ENCODE measurements around the gene DERA.
"Not testable (repeated sequence)": the region's sequence is repeated elsewhere in the genome, so short reads cannot be mapped to it uniquely, and the experiment has no call there.

Gene DERA

DNA sequence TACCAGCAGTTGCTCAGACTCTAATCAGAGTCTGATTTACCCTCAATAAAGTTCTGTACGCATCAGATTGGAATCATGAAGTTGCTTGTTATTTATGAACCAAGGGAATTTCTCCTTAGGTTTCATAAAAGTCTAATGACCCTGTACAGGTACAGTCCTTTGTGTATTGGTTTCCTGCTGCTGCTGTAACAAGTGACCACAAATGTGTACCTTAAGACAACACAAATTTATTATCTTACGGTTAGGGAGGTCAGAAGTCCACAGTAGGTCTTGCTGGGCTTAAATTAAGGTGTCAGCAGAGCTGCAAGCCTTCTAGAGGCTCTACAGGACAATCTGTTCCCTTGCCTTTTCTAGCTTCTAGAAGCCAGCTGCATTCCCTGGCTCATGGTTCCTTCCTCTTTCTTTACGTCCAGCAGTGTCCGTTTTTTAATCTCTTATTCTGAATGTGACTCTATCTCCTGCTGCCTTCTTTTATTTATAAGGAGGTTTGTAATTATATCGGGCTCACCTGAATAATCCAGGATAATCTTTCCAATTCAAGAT, 6.7 kb upstream of the DERA start:
- no peak for DNase-seq (ENCODE audit: low read depth)

DNA sequence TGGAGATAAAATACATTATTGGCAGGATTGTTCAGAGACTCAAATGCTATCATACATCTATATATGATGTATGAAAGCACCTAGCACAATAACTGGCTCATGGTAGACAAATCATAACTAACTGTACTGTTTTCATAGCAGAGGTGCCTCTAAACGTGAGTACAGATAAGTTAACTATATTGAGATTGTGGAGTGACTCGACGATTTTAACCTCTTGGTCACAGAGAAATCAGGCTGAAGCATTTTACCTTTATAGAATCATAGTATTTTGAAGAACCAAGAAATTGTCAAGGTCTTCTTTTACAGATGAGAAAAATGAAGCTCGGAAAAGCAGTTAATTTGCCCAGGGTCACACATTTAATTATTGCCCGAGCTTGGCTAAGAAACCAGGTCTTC, 666 bp upstream of the DERA start:
- no peak for DNase-seq (ENCODE audit: low read depth)

DNA sequence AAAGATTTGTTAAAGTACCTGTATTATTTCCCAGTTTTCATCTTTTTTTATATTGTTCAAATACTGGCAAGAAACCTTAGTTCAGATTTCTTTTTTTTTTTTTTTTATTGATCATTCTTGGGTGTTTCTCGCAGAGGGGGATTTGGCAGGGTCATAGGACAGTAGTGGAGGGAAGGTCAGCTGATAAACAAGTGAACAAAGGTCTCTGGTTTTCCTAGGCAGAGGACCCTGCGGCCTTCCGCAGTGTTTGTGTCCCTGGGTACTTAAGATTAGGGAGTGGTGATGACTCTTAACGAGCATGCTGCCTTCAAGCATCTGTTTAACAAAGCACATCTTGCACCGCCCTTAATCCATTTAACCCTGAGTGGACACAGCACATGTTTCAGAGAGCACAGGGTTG, 799 bp downstream of the DERA start:
- not testable (repeated sequence) for DNase-seq (ENCODE audit: low read depth)

DNA sequence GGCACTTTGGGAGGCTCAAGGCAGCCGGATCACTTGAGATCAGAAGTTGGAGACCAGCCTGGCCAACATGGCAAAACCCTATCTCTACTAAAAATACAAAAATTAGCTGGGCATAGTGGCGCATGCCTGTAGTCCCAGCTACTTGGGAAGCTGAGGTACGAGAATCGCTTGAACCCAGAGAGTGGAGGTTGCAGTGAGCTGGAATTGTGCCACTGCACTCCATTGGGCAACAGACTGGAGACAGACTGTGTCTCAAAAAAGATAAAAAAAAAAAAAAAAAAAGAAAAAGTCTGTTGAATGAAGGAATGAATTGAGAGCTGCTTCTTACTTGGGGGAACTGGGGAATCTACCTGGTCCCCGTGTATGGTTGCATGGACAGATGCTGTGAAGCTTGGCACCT, 3.0 kb downstream of the DERA start:
- DNase-seq (ENCODE audit: low read depth) = not testable (repeated sequence)

DNA sequence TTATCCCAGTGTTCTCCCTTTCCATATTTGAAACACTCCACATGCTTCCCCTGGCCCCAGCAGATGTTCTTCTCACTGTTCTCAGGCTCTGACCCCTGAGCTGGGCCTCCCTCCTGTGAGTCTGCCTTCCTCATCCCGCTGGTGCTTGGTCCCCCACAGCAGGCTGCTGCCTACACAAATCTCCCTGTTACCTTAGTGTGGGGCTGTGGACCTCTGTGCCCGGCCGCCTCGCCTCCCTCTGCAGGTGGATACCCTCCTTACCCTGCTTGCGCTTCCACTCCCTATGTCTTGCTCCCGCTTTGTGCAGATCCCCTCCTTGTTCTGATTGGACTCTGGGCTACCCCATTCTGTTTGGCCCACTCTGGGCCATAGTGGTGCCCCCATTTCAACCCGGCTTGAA, 6.9 kb downstream of the DERA start:
- DNase-seq (ENCODE audit: low read depth) = no peak

DNA sequence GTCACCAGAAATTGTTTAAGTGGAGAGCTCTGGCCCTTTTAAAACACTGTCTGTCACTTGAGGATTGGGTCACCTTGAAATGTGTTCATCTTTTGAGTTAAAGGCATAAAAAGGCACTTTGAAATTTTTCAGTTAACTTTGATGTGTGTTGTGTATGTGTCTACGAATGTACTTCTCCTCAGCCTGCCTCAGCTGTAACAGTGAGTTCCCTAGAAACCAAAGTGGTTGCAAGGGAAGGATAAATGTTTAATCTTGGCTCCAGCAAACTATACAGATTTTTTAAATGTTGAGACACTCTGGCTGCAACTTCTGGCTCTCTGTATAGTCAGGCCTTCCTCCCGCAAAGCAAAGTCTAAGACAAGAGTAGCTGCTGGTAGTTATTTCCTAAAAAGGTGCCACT, 8.3 kb downstream of the DERA start:
- DNase-seq (ENCODE audit: low read depth) = no peak

DNA sequence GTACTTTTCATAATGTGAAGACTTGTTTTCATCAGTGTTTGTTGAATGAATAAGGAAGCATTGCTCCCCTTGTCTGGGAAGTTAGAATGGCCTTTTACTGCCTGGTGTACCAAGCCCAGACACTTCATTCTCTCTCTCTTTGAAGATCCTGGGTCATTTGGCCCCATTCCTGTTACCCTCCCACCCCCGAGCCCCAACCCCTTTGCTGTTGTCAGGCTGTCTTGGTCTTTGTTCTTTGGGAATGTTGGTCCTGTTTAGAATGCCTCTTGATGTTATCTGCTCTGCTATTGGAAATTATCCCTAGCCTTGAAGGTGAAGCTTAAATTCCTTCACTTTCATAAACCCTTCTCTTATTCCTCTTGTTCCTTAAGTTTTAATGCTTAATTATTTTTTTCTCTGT, 13.8 kb downstream of the DERA start:
- no peak for DNase-seq (ENCODE audit: low read depth)

DNA sequence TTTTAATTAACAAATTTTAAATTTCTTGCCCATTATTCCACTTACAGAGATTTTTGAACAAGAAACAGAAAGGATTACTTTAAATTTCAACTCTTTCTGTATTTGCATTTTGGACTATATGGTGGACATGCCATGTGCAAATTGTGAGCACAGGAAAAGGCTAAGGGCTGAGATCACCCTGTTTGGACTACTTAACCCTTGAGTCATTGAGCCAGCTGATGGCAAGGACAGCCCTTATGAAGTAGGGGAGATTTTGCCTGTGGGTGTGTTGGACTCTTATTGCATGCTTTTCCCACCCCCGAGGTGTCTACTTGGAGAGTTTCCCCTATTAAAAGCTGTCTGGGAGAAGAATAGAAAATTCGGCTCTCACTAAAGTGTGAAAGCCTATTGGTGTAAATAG, 17.2 kb downstream of the DERA start:
- peak; percentile 95 for DNase-seq (ENCODE audit: low read depth)

DNA sequence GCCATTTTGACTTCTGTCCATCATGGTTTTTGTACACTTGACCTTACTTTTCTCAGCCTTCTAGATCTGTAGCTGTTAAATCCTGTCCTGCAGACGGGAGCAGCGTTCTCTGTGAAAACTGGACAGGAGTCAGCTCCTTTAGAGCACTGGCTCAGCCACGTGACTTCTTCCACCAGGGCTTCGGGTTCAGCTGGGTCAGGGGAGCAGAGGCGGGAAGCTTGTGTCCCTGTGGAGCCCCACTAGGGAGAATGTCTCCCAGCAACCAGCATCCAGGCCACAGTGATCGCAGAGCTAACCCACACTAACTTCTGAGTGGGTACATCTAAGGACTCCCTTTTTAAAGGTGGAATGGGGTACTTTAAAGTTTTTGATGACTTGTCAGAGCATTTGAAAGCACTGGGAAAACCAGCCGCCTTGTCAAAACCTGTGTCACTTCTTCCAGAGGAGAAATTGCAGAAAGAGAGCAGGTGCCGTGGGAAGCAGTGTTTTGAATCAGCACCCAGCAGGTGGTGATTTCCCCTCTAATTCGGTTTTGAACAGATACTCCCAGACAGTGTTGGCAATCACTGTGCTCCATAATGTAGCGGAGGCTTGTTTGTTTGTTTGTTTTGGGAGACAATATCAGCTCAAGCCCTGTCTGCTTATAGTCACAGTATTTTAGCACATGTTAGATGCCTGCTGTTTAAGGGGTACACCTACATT, 17.9 kb downstream of the DERA start:
- DNase-seq (ENCODE audit: low read depth) = no peak

DNA sequence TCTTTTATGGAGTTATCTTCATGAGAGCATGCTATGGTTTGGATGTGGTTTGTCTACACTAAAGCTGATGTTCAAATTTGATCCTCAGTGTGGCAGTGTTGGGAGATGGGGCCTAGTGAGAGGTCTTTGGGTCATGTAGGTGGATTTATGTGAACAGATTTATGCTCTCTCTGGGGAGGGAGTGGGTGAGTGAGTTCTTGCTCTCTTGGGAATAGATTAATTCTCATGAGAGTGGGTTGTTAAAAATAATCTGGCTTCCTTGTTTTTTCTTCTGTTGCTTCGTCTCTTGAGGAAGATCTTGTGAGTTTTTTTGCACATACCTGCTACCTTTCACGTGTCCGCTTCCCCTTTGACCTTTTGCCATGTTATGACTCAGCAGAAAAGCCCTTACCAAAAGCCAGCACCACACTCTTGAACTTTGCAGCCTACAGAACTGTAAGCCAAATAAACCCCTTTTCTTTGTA, 20.5 kb downstream of the DERA start:
- DNase-seq (ENCODE audit: low read depth) = no peak

DNA sequence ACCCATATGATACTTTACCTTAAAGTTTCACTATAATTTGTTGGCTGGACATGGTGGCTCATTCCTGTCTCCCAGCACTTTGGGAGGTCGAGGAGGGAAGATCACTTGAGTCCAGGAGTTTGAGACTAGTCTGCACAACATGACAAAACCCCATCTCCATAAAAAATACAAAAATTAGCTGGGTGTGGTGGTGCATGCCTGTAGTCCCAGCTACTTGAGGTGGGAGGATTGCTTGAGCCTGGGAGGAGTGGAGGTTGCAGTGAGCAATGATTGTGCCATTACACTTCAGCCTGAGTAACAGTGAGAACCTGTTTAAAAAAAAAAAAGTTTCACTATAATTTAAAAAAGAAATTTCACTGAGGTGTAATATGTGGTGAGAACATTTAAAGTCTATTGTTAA, 21.2 kb downstream of the DERA start:
- DNase-seq (ENCODE audit: low read depth) = no peak

DNA sequence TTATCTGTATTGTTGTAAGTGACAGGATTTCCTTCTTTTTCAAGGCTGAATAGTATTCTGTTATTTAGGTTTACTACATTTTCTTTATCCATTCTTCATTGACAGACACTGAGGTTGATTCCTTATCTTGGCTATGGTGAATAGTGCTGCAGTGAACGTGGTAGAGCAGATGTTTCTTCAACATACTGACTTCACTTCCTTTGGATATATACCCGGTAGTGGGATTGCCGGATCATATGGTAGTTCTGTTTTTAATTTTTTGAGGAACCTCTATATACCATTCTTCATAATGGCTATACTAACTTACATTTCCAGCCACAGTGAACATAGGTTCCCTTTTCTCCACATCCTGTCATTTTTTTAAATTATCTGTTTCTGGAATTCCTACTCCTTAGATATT, 21.8 kb downstream of the DERA start:
- no peak for DNase-seq (ENCODE audit: low read depth)

DNA sequence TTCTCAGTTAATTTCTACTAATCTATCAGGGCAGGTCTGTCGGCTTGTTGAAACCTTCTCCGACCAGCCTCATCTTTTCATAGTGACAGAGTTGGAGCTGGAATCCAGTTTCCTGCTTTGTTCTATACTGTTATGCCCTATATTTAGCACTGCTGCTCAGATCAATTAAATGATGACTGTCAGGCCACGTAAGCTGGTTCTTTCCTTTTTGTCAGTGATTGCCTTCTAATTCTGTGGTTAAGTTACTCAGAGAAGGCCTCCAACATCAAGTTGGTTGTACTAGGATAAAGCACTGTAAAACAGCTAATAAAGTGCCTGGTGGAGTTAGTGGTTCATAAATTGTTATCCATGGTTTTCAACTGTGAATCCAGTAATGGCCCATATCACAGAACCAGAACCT, 22.6 kb downstream of the DERA start:
- no peak for DNase-seq (ENCODE audit: low read depth)

DNA sequence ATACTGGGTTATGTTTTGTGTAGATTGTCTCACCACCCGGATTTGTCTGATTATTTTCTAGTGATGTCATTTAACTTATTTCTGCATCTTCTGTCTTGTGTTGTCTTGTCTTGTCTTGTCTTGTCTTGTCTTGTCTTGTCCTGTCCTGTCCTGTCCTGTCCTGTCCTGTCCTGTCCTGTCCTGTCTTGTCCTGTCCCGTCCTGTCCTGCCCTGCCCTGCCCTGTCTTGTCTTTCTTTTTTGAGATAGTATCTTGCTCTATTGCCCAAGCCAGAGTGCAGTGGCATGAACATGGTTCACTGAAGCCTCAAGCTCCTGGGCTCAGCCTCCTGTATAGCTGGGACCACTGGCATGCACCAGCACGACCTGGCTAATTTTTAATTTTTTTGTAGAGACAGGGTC, 25.6 kb downstream of the DERA start:
- no peak for DNase-seq (ENCODE audit: low read depth)

DNA sequence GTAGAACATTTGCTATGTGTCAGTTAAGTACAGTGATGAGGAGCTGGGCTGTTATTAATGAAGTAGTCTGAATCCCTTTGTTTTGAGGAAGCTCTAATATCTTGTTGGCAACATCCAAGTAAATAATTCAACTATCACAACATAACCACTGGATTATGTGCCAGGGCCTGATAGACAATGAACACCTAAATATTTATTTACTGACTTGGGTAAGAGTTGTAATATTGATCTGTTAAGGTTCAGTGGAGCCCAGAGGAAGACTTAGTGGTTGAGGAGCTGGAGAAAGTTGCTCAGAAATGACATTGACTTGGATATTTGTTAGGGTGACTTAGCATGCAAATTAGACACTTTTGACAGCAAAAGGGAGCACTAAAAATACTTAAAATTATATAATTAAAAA, 26.8 kb downstream of the DERA start:
- no peak for DNase-seq (ENCODE audit: low read depth)

DNA sequence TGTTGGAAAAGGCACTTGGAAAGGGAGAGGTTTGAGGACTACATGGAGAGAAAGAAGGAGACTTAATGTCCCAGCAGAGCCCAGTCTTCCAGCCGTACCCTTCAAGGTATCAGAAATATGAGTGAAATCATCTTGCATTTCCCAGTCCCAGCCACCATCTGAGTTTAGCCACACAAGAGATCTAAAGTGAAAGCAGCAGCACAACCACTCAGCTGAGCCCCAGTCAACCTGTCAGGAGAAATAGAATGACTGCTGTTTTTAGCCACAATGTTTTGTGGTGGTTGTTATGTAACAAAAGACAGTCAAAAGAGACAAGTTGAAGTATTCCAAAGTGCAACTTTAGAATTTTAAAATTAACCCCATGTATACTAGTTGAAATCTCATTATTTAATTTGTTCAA, 28.0 kb downstream of the DERA start:
- DNase-seq (ENCODE audit: low read depth) = no peak

DNA sequence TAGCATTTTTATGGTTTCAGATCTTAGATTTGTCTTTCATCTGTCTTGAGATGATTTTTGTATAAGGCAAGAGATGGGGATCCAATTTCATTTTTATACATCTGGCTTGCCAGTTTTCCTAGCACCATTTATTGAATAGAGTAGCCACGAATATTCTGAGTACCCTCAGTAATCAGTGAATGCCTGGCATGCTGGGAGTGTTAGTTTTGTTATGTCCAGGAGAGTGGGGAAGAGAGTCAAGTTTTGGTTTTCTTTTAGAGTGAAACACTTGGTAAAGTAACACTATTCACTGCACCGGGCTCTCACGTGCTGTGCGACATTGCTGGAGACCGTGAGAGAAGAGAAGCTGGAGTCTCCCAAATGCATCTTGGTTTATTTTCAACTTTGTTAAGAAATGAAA, 31.3 kb downstream of the DERA start:
- no peak for DNase-seq (ENCODE audit: low read depth)

DNA sequence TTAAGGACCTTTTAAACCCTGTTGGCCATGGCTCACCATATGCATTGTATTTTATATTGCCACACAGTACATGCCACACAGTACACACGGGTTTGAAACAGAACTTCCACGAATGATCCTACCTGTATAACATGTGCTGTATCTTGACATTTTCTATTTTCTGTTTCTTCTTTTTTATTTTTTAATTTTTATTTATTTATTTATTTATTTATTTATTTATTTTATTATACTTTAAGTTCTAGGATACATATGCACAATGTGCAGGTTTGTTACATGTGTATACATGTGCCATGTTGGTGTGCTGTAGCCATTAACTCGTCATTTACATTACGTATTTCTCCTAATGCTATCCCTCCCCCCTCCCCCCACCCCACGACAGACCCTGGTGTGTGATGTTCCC, 32.4 kb downstream of the DERA start:
- not testable (repeated sequence) for DNase-seq (ENCODE audit: low read depth)

DNA sequence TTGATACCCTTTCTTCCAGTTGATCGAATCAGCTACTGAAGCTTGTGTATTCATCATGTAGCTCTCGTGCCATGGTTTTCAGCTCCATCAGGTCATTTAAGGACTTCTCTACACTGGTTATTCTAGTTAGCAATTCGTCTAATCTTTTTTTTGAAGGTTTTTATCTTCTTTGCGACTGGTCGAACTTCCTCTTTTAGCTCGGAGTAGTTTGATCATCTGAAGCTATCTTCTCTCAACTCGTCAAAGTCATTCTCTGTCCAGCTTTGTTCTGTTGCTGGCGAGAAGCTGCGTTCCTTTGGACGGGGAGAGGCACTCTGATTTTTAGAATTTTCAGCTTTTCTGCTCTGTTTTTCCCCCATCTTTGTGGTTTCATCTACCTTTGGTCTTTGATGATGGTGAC, 37.3 kb downstream of the DERA start:
- DNase-seq (ENCODE audit: low read depth) = not testable (repeated sequence)

DNA sequence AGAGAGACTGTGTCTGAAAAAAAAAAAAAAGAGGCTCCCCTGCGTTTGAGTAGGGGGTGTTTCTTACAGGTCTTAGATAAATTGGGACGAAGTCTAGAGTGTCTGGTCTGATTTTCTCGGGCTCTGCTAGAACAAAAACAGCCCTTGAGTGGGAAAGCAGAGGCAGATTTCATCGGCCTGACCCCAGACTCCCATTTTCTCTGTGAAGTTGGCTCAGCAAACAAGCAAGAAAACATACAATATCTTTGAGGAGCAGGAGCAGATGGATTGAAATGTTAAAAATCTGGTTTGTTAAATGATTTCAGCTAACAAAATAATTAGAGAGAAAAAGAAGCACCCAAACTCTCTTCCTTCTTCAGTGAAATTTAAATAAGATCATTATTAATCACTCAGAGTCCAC, 44.1 kb downstream of the DERA start:
- DNase-seq (ENCODE audit: low read depth) = no peak

DNA sequence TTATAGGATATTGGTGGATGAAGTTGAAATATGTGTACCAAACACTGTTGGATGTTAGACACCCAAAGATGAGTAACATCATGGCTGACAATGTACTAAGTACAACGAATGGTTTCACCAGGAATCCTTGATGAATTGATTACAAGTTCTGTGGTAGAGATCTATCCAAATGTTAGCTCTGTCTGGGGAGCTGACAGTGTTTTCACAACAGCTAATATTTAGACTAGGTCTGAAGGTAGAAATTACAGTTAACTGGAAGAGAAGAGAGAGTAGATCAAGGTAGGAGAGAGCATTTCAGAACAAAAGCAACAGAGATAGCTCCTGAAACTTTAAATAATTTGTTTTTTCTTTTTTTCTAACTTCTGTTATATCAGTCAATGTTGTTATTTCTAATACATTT, 44.9 kb downstream of the DERA start:
- DNase-seq (ENCODE audit: low read depth) = no peak

DNA sequence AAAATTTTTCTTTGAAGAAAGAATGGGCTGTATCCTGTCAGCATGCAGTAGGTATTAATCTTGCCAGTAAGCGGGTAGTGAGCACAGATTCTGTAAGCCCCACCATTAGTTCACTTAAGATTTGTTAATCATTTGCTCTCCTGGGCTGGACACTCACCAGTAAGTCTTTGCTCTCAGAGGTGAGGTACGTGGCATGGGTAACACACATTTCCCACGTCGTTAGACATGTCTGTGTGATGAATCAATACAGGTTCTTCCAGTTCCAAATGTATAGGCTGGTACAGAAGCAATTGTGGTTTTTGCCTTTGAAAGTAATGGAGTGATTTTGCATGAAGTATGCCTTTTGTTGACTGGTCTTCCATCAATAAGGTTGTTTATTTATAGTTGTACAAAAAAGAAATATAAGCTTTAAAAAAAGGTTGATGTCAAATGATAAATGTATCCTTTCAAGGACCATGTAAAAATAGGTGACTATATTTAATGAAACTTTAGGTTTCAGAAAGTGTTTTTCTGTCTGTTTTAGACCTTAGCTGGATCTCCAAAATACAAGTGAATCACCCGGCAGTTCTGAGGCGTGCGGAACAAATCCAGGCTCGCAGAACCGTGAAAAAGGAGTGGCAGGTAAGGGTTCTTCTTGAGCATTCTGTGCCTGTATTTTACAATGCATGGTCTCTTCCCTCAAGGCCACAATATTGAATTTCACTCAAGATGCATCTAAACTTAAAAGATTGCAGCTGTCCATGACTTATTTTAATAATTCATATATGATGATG, 45.5 kb downstream of the DERA start:
- DNase-seq (ENCODE audit: low read depth) = no peak

DNA sequence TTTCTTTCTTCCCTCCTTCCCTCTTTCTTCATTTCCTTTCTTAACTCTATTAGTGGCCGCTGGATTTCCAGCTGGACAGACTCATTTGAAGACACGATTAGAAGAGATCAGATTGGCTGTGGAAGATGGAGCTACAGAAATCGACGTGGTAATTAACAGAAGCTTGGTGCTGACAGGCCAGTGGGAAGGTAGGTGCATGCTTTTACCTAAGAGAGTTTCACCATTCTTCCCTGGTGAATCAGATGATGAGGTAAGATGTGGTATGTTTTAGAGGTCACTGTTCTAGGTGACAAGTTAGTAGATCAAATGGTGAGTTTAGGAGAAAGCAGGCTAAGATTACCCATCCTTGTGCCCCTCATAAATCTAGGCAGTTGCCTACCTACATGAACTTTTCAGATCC, 51.6 kb downstream of the DERA start:
- peak; percentile 55 for DNase-seq (ENCODE audit: low read depth)

DNA sequence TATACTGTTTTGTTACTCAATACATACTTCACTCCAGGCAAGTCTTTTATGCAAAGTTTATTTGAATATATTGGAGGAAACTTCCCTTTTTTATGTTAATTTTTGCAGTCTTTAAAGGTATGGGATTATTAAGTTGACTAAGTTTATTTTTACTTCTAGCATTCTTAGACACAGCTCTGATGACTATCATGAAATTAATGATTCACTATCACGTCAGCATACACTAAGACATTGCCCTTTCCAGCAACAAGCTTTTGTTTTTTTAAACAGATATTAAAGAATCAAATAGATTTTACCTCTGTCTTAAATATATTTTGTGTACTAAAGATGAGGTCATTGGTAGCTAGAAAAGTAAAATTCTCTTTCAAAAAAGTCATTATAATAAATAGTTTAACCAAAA, 52.1 kb downstream of the DERA start:
- peak; percentile 82 for DNase-seq (ENCODE audit: low read depth)

All from ELR (cell line).